NCI-H187 (cell line): ENCODE measurements around the gene UCKL1.
"Not testable (repeated sequence)": the region's sequence is repeated elsewhere in the genome, so short reads cannot be mapped to it uniquely, and the experiment has no call there.

Experiments
- DNase-seq, 2 experiments: peaks; one replicate each; lab custom pipeline; 2025; lab: John Stamatoyannopoulos, UW

The UCKL1 gene

DNA sequence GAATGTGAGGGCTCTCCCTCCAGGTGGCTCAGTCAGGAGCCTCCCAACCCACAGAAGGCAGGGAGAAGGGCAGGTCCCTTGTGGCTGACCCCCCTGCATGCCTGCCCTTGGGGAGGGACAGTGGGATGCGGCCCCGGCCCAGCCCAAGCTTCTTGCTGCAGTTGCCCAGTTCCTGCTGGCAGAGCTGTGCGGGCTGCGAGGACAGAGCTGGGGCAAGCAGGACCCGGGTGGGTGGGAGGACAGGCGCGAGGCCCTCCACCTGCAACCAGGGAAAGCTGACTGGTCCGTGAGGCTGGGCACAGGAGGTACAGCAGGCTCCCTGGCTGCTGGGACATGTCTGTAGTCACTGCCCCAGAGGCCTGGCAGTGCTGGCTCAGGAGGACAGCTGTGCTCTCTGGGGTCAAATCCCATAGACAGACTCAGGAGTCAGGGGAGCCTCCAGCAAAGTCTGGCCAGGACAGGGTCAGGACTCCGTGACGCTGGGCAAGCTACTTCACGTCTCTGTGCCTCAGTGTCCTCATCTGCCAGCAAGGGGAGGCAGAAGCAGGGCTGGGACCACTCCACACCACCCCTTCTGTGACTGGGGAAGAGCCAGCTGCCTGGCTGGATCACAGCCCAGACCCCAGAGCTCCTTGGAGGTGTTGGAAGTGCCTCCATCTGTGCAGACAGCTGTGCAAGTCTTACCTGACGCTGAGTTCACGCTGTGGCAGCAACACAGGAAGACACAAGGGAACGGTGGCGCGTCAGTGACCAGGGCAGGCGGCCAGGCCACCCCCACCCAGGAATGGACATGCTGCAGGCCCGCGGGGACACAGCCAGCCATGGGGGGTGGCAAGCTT is 13.0 kb downstream of the UCKL1 start:
- no peak for DNase-seq

DNA sequence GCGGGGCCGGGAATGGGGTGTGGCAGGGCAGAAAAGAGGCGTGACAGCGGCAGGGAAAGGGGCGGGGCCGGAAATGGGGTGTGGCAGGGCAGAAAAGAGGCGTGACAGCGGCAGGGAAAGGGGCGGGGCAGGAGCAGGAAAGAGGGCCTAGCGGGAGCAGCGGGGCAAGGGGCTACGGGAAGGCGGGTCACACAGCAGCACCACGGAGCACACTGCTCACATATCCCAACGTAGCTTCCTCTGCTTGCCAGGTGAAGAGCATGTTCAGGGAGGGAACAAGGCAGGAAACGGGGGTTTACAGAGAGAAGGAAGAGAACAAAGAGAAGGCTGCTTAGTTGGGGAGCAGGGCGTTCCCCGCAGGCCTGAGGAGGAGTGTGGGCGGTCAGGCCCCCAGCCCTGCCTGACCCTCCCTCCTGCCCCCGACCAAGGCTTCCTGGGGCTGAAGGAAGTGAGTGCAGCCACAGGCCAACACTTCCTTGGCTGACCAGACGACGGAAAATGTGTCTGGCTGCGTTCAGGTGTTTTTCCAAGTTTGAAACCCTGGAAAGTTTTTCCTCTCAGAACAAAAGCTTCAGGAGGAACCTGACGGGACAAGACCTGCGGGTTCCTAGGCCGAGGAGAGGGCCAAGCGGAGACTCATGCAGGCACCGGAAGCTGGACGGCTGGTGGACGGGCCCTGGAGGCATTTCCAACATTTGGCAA is 13.8 kb downstream of the UCKL1 start:
- DNase-seq, result peak in 1 of 2 experiments; percentile 29

DNA sequence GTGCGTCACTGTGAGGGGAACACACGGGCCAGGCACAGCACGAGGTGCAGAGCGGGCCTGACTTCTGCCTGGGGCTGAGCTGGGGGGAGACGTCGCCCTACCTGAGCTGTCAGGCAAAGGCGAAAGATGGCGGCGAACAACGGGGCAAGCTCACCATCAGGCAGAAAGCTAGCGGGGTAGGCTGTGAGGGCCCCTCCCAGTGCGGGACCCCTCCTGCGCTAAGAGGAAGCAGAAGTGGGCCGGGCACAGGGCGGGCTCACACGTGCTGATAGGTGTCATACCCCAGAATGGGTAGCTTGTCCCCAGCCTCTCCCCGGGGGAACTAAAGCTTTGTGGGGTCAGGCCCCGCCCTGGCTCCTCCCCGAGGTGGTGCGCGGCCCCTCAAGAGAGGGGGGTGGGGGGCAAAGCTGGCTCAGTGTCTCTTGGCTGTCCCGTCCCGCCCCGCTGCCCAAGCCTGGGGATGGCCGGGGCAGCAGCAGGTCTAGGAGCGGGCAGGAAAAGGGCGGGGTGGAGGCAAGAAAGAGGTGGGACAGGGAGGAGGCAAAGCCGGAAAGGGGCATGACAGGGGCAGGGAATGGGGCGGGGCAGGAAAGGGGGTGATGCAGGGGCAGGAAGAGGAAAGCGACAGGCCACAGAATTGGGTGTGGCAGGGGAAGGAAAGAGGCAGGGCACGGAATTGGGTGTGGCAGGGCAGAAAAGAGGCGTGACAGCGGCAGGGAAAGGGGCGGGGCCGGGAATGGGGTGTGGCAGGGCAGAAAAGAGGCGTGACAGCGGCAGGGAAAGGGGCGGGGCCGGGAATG is 14.7 kb downstream of the UCKL1 start:
- no peak for DNase-seq

DNA sequence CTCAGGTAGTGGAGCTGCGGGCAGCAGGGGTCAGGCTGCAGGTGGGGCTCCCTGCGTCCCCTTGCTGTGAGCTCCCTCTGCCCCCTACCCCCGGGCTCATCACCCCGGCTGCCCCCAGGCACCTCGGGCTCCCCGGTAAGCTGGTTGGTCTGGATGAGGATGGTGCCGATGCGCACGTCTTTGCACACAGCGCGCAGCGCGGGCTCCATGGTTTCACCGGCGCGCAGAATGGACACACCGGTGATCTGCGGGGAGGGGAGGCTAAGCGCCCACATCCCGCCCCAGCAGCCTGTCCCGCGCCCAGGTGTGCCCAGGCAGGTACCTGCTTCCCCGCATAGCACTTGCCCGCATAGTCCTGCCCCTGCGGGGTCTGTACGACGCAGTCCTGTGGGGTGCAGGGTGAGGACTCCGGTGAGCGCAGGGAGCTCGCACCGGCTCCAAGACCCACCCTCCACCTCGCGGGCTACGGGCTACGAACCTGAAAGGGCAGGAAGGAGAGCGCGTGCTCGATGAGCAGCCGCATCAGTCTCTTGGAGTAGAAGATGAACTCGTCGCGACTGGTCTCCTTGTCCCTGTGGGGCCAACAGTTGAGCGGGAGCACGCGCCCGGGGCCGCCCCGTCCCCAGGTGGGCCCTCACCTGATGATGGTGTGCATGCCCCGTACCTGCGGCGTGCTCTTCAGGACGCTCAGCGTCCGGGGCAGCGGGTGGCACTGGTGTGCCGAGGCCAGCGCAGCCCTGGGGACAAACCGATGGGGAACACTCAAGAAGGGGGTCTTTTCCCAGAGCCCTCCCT is 15.5 kb downstream of the UCKL1 start:
- DNase-seq, result no peak

DNA sequence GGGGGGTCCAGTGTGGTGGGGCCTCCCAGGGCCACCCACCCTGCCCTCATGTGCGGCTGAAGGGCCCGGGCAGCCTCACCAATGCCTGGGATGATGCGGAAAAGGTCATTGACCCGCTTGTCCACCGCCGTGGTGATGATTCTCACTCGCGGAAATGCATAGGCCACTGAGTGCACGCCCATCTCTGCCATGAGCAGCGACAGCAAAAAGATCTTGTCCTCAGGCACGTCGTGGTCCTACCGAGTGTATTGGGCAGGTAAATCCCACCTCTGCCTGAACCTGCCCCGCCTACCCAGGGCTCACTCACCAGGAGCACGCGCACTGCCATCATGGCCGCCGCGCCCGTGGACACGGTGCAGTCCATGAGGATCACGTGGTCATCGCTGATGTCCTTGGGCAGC is 16.1 kb downstream of the UCKL1 start:
- DNase-seq, result no peak

DNA sequence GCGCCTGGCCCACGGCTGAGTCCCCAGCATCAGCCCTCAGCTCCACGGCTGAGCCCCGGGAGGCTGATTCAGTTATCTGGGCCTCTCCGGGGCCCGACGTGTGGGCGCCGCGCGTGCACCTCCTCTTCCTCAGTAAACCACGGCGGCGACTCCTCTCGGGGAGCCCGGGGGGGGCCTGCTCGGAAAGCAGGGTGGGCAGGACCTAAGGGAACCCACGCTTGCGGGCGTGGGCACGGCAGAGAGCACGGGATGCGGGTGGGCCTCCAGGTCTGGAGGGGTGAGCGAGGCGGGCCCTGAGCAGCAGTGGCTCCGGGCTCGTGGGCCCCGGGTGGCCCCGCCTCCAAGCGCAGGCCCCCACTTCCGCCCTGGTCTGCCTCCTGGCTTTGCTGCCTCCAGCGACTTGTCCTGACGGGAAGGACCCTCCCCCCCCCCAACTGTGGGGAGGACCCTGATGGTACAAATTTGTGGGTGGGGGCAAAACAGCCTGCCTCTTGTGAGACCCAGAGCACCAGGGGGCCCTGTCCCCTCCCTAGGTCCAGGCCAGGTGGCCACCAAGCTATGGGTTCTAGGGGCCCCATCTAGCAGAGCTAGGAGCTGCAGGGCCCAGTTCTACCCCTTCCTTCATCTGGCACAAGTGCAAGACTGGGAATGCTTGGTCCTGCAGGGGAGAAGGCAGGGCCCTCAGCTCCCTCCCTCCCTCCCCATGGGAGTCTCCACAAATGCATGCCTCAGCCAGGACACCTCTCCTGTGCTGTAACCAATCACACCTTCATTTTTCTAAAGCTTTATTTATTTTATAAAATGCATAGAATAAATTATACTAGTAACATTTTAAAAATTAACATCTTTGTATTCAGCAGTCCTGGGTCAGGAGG is 16.9 kb downstream of the UCKL1 start:
- DNase-seq, result no peak

DNA sequence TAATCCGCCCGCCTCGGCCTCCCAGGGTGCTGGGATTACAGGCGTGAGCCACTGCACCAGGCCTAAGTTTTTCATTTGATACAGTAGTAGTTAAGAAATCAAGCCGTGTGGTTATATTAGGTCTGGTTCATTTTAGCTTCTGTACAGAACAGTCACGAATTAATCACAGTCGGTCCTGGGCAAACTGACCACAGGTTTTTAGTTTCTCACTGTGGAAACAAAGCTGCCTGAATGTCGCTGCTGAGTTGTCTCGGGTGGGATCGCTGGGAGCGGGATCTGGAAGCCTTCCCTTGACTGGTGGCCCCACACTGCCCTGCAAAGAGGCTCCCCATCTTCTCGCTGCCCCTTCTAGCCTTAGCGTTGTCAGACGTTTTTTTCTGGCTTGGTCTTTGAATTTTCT is 18.6 kb downstream of the UCKL1 start:
- DNase-seq, result no peak

DNA sequence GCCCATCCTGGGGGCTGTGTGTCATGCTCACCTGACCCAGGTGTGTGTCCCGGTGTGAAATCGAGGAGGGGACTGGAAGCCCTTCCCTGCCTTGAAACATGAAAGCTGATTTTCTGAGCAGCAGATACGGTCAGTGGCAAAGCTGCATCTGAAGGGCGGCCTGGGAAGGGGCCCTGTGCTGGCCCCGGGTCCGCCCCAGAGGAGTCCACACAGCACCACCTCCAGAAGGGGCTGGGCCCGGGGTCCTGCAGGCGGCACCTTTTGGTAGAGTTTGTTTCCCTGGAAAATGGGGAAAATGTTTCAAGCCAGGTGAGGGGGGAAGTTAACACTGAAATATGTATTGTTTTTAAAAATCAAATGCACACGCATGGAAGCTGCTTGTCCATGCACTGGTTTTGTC is 20.8 kb downstream of the UCKL1 start:
- DNase-seq, result no peak

DNA sequence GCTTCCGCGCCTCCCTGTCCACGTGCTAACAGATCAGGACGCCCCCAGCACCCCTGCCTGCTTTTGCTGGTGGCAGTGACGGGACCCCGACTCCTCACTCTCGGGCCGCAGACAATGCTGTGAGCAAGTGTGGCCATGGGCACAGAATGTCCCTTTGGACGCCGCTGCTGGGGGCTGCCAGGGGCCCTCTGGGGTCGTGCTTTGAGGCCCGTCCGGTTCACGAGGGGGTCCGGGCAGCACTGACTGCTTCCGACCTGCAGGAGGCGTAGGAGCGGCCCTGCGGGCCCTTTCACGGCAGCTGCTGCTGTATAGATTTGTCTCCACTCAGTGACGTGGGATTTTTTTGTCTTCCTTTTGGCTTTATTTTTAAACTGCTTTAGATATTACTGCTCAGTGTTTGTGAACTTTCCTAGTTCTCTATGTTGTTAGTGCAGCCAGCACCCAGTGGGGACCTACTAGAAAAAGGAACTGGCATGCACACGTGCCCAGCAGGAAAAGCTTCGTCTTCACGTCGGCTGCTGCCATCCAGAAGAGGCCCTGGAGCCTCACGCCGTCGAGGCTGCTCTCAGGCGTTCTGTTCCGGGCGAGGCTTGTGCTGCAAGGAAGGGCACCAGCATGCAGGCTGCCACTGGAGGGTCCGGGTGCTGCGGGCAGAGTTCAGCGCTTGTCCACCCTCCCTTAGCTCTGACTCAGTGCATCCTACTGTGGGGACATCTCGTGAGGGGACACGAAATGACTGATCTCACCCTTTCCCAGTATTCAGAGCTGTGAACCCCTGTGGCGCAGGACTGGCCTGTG is 21.7 kb downstream of the UCKL1 start:
- DNase-seq, result no peak

DNA sequence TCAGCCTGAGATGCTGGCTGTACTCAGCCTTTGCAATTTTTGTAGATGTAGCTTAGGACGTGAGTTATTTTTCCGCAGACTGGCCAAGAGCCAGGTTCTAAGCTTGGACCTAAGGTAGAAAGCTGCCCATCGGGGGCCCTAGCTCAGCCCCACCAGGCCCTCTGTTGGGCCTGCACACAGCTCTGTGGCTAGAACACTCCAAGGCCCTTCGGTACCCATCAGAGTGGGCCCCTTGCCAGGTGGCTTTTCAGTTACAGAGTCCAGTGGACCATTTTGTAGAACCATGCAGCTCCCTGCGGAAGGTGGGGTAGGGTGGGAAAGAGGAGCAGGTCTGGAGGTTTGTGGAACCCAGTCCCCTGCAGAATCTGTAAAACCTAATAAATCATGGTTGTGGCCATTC is 22.6 kb downstream of the UCKL1 start:
- DNase-seq, result no peak

DNA sequence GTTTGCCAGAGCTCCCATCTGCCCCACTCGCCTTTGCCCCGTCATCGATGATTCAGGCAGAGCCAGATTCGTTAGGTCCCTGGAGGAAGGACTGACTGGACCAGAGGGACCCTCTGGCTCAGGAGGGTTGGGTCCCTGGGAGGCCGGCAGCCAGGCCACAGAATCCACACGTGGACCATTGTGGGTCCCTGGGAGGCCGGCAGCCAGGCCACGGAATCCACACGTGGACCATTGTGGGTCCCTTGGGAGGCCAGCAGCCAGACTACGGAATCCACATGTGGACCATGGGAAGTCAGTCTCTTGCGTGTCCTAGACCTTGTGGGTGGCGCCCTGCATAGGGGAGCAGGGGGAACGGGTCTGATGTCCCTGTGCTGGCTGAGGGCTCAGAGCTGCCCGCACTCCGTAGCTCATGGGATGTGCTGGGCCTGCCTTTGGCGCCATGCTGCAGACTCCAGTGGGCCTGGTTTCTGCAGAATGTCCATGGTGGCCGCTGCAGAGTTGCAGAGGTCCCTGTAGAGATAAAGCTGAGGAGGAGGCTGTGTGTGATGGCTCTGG is 23.5 kb downstream of the UCKL1 start:
- no peak for DNase-seq

DNA sequence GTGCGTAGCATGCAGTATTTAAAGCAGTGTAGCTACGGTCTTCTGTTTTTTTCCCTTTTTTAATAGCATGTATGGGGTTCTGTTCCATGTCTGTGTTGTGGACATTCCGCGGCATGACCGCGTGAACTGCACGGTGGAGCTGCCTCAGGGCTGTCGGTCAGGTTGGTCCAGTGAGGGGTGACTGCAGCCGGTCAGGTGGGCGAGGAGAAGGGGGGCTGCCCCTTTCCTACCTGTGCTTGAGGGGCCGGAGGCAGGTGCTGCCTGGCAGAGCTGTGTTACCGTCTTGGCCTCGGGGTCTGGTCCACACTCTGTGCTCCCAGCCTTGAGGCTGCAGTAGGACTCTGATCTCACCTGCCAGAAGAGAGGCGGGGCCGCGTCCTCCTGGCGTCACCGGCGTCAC is 24.5 kb downstream of the UCKL1 start:
- DNase-seq, result no peak

DNA sequence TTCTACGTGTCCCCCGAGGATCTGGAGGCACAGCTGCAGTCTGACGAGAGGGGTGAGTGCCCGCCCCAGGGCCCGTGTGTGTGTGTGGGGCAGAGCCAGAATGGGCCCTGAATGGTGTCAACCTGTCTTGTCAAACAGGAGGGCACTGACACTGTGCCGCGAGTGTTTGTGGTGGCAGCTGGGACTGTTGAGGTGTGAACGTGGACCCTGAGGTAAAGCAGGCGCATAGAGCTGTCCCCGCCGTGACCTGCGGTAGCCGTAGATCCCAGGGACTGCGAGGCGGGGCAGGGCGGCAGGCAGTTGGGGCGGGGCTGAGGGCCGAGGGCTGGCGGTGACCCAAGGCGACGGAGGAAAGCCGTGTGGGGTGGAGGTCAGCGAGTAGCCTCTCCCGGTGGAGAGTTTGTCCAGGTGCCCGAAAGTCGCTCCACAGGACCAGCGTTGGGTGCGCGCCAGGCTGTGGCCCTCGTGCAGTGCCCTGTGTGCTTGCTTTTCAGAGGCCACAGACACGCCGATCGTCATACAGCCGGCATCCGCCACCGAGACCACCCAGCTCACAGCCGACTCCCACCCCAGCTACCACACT is 25.2 kb downstream of the UCKL1 start:
- no peak for DNase-seq

DNA sequence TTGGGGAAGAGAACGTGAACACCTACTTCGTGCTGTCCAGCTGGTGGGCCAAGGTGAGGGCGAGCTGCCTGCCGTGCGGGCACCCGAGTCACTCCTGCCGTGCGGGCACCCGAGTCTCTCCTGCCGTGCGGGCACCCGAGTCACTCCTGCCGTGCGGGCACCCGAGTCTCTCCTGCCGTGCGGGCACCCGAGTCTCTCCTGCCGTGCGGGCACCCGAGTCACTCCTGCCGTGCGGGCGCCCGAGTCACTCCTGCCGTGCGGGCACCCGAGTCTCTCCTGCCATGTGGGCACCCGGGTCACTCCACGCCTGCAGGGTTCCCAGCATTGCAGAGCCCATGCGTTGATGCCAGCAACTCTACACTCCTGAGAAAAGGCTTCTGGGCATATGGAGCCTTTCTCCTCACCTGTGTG is 26.7 kb downstream of the UCKL1 start:
- DNase-seq, result not testable (repeated sequence)

DNA sequence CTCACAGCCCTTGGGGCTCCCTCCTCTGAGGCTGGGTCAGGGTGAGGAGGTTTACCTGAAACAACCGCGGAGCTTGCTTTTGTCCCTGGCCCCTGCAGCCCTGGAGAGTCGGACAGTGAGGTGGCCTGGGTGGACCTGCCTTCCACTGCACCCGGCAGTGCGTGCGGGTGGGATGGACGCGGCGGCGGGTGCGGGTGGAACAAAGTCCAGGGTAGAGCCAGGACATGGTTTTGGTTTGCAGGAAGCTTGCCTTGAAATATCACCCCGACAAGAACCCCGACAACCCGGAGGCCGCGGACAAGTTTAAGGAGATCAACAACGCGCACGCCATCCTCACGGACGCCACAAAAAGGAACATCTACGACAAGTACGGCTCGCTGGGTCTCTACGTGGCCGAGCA is 27.1 kb downstream of the UCKL1 start:
- no peak for DNase-seq

DNA sequence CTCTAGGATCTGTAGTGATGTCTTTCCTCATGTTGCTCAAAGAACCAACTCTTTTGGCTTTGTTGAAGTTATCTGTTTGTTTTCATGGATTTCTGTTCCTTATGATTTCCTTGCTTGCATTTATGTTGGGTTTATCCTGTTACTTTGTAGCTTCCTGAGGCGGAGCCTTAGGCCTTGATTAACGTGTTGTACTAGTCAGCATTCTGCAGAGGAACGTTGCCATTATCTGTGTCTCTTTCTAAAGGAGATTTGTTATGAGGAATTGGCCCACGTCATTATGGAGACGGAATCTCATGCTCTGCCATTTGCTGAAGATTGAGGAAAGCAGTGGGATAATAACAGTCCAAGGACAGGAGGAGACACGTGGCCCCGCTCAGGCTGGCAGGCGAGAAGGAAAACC is 29.9 kb downstream of the UCKL1 start:
- DNase-seq, result no peak

DNA sequence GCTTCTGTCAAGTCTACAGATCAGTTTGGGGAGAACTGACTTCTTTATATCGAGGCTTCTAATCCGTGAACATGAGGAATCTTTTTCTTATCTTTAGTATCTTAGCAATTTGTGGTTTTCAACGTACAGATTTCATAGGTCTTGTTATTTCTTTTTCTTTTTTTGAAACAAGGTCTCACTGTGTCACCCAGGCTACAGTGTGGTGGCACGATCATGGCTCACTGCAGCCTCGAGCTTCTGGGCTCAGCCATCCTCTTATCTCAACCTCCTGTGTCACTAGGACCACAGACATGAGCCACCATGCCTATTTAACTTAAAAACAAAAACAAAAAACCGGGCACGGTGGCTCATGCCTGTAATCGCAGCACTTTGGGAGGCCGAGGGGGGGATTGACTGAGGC is 32.0 kb downstream of the UCKL1 start:
- no peak for DNase-seq

DNA sequence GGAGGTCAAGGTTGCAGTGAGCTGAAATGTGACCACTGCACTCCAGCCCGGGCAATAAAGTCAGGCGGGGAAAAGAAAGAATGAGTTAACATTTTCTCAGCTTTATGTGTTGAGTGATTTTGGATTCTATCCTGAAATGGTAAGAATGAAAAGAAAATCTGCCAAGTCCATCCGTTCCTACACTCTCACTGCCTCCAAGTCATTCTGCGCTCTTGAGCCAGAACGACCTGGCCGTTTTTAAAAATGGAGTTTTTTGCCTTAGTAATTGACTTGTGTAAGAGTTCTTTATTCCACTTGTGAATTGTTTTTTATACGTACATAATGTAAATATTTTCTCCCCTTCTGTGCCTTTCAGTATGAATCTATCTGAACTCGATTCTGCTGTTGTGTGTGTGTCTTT is 32.6 kb downstream of the UCKL1 start:
- DNase-seq, result no peak

DNA sequence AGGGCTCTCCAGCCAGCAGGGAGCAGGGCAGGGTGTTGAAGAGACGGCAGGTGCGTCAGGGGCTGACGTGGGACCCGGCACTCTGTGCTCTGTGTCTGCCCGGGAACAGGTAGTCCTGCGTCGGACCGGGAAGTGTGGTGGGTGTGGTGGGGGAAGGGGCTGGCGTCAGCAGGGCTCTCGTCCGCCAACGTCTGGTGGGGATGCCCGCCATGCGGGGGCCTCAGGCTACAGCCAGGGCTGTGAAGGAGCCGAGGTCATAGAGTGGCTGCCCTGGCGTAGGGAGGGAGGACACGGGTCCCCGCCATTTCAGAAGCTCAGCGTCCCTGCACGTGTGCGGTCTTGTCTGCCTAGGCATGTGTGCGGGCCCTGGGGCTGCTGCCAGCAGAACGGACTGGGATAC is 36.0 kb downstream of the UCKL1 start:
- no peak for DNase-seq
